HEK293T (cell line): Measurements from ENCODE around the gene RRN3.

Source experiments
- ARNT ChIP-seq: fragments of 450-650 bp; IDR thresholded peaks from 2 replicates; pipeline ENCODE4 v1.6.1; 2017; ENCODE audit warnings: mild to moderate bottlenecking
- BHLHE40 ChIP-seq: fragments of 450-650 bp; IDR thresholded peaks from 2 replicates; pipeline ENCODE4 v1.6.1; 2016; ENCODE audit warnings: mild to moderate bottlenecking, moderate library complexity, borderline replicate concordance
- CTBP1 ChIP-seq: fragments of 450-650 bp; IDR thresholded peaks from 2 replicates; pipeline ENCODE4 v1.6.1; 2016; ENCODE audit warnings: borderline replicate concordance
- FOXA1 ChIP-seq: fragments of 450-650 bp; IDR thresholded peaks from 2 replicates; pipeline ENCODE4 v1.6.1; 2016; ENCODE audit warnings: mild to moderate bottlenecking
- FOXK2 ChIP-seq: fragments of 450-650 bp; IDR thresholded peaks from 2 replicates; pipeline ENCODE4 v1.6.1; 2016; ENCODE audit warnings: mild to moderate bottlenecking
- FOXM1 ChIP-seq: fragments of 450-650 bp; IDR thresholded peaks from 2 replicates; pipeline ENCODE4 v1.6.1; 2017; ENCODE audit warnings: mild to moderate bottlenecking, borderline replicate concordance
- L3MBTL2 ChIP-seq: fragments of 450-650 bp; conservative IDR thresholded peaks from 2 replicates; pipeline ENCODE4 v1.6.1; 2016; ENCODE audit warnings: mild to moderate bottlenecking
- LEF1 ChIP-seq: fragments of 450-650 bp; IDR thresholded peaks from 2 replicates; pipeline ENCODE4 v1.6.1; 2017; ENCODE audit warnings: mild to moderate bottlenecking, borderline replicate concordance
- SP1 ChIP-seq: fragments of 450-650 bp; IDR thresholded peaks from 2 replicates; pipeline ENCODE4 v1.6.1; 2017
- SUZ12 ChIP-seq: fragments of 450-650 bp; IDR thresholded peaks from 2 replicates; pipeline ENCODE4 v1.6.1; 2016; ENCODE audit warnings: mild to moderate bottlenecking
- TARDBP ChIP-seq: fragments of 450-650 bp; IDR thresholded peaks from 2 replicates; pipeline ENCODE4 v1.6.1; 2016
- ZNF384 ChIP-seq: fragments of 450-650 bp; IDR thresholded peaks from 2 replicates; pipeline ENCODE4 v1.6.1; 2016

DNA sequence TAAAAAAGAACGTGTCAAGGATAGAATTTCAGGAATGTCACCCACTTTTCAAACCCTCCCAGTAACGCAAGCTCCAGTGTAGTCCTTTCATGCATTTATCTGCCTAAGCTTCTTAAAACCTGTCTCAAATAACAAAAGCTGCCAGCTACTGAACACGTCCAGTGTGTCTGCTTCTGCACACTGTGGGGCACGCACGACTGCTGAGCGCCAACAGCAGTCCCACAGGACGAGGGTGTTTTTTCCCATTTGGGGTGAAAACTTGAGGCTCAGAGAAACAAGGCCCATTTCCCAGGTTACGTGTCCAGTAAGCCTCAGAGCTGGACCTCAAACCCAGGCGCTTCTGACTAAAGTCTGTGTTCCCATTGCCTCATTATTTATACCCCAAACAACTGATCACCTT, 55.4 kb downstream of the RRN3 start:
- TF ChIP-seq TARDBP (no peak), FOXM1 (no peak), L3MBTL2 (no peak), SUZ12 (no peak), ARNT (no peak), FOXK2 (no peak), SP1 (no peak), FOXA1 (no peak), BHLHE40 (no peak), LEF1 (no peak), ZNF384 (no peak), CTBP1 (no peak)
